Activated CD8-positive, alpha-beta T cell treated with anti-CD3 and anti-CD28 coated beads for 36 hours (primary cell): Measurements from ENCODE around the gene AQP7. TPM values are rescaled to one million over a fixed set of nuclear protein-coding genes. Genes with fewer than 3 reads are reported as not detected.
"Not testable (repeated sequence)": the region's sequence is repeated elsewhere in the genome, so short reads cannot be mapped to it uniquely, and the experiment has no call there.

Experiments used
- ATAC-seq: fragments of 200-7000 bp; cut with Tn5 transposase; one replicate; pipeline ENCODE4 v1.10.0; 2021; ENCODE audit warnings: mild to moderate bottlenecking, moderate library complexity
- CTCF ChIA-PET: fragments of 350-600 bp; sonication (Branson Sonifier 250); formaldehyde crosslinking; loops from one replicate; lab custom pipeline; 2021; ENCODE audit warnings: antibody characterized with exemption; lab: Charles Lee
- POLR2A ChIA-PET: fragments of 350-600 bp; sonication (Branson Sonifier 250); formaldehyde crosslinking; loops from one replicate; lab custom pipeline; 2021; ENCODE audit warnings: antibody characterized with exemption; lab: Charles Lee
- DNase-seq: peaks from one replicate; pipeline ENCODE4 v3.0.0-alpha.2; 2020
- H3K27ac Mint-ChIP-seq: one replicate; pipeline ENCODE4 v1.8.0; 2021; ENCODE audit warnings: mild to moderate bottlenecking, mixed read lengths
- H3K27me3 Mint-ChIP-seq: one replicate; pipeline ENCODE4 v1.8.0; 2021; ENCODE audit warnings: mixed read lengths
- H3K36me3 Mint-ChIP-seq: one replicate; pipeline ENCODE4 v1.8.0; 2021; ENCODE audit warnings: low read depth, mixed read lengths
- H3K4me1 Mint-ChIP-seq: one replicate; pipeline ENCODE4 v1.8.0; 2021; ENCODE audit warnings: low read depth, mixed read lengths
- H3K4me3 Mint-ChIP-seq: one replicate; pipeline ENCODE4 v1.8.0; 2021; ENCODE audit warnings: mild to moderate bottlenecking, moderate library complexity, mixed read lengths
- H3K9me3 Mint-ChIP-seq: one replicate; pipeline ENCODE4 v1.8.0; 2021; ENCODE audit warnings: mixed read lengths
- intact Hi-C: fragments of 100-400 bp; cut with micrococcal nuclease; formaldehyde crosslinking; loops from one replicate; pipeline ENCODE4 v1.10.0; 2022
- total RNA-seq, 2 experiments: library from RNA; stranded (reverse); gene quantifications; one replicate each; pipeline ENCODE4 v1.2.3, GENCODE V29; 2021
- TF ChIP-seq, protein P1 (sequence below): fragments of 200-600 bp; IDR thresholded peaks from one replicate; pipeline ENCODE4 v1.8.0; 2022; ENCODE audit warnings: antibody characterized with exemption, mild to moderate bottlenecking

Gene AQP7
- total RNA-seq: not detected

GRCh38 chr9:33402371-33402770 lies at the start of gene AQP7:
Gene AQP7 (minus strand): TSS chr9:33402568. CDS start chr9:33401262, 1,306 bp downstream.
- H3K36me3 Mint-ChIP-seq, POLR2A ChIA-PET, DNase-seq, H3K4me1 Mint-ChIP-seq, H3K27me3 Mint-ChIP-seq, H3K4me3 Mint-ChIP-seq, H3K27ac Mint-ChIP-seq, ATAC-seq, H3K9me3 Mint-ChIP-seq: not testable (repeated sequence)
- intact Hi-C loops: loop anchor here (5.0 kb wide), 1 partner anchor 65 kb away; no protein-coding TSS in a partner anchor
- CTCF ChIA-PET: interaction anchor here (1.5 to 4.4 kb wide), 7 partner anchors 13 to 72 kb away, joined by 5 to 81 read pairs (median 12); partner anchors contain the start of gene NOL6

DNA sequence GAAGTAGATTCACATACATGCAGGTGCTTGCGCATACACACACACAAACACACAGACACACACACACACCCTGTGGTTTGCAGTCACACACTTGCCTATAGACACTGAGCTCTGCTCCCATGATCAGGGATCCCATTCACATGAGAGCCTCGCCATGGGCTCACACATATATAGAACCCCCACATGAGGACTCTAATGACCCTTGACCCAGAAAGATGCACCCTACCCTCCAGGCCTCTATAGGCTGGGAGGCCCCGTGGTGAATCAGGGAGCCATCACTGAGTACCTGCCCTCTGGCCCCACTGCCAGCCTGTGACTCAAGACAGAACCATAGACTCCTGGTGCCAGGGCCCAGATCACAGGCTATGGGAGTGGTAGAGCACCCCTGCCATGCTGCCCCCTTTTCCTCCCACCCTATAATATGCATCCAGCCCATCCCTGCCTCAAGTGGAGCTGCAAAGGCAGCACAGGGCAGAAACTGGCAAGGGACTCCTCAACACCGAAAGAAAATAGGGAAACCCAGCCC lies 48.3 kb upstream of the AQP7 start:
- Mint-ChIP-seq H3K27ac (no peak overlapping the region), H3K27me3 (no peaks in the 10 kb centered on the region), H3K4me1 (peaks cover 58% of the 10 kb centered on the region), H3K4me3 (no peak overlapping the region), H3K9me3 (no peaks in the 10 kb centered on the region), H3K36me3 (no peaks in the 10 kb centered on the region)
- DNase-seq: no peak
- TF ChIP-seq, protein P1, sequence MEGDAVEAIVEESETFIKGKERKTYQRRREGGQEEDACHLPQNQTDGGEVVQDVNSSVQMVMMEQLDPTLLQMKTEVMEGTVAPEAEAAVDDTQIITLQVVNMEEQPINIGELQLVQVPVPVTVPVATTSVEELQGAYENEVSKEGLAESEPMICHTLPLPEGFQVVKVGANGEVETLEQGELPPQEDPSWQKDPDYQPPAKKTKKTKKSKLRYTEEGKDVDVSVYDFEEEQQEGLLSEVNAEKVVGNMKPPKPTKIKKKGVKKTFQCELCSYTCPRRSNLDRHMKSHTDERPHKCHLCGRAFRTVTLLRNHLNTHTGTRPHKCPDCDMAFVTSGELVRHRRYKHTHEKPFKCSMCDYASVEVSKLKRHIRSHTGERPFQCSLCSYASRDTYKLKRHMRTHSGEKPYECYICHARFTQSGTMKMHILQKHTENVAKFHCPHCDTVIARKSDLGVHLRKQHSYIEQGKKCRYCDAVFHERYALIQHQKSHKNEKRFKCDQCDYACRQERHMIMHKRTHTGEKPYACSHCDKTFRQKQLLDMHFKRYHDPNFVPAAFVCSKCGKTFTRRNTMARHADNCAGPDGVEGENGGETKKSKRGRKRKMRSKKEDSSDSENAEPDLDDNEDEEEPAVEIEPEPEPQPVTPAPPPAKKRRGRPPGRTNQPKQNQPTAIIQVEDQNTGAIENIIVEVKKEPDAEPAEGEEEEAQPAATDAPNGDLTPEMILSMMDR: no peak
- intact Hi-C loops: loop anchor here (5.0 kb wide), 1 partner anchor 33 kb away; no protein-coding TSS in a partner anchor
- POLR2A ChIA-PET: interaction anchor here (1.1 to 1.2 kb wide), 3 partner anchors 8 to 23 kb away, joined by 3 read pairs; no protein-coding TSS in a partner anchor
- no peak for ATAC-seq
- CTCF ChIA-PET: interaction anchor here (0.6 to 5.4 kb wide), 6 partner anchors 7 to 48 kb away, joined by 3 to 83 read pairs (median 19); partner anchors contain the start of genes AQP7 and NOL6

DNA sequence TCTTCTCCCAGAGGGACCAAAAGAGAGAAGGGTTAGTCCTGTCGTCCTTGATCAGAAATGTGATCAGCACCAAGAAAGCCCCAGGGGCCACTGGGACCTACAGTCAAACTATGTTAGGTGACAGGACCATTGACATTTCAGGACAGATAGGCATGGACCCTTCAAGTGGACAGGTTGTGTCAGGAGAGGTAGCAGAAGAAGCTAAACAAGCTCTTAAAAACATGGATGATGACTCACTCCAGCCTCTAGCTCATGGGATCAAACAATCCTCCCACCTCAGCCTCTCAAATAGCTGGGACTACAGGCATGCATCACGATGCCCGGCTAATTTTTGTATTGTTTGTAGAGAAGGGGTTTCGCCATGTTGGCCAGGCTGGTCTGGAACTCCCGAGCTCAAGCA lies 47.3 kb upstream of the AQP7 start:
- POLR2A ChIA-PET: interaction anchor here (0.9 to 1.6 kb wide), 4 partner anchors 9 to 78 kb away, joined by 3 to 4 read pairs (median 3); no protein-coding TSS in a partner anchor
- no peak for ATAC-seq
- no peaks in the 10 kb centered on the region for H3K27me3 Mint-ChIP-seq
- TF ChIP-seq, protein P1: no peak
- no peak overlapping the region for H3K4me3 Mint-ChIP-seq
- H3K36me3 Mint-ChIP-seq: no peaks in the 10 kb centered on the region
- intact Hi-C loops: loop anchor here (5.0 kb wide), 1 partner anchor 32 kb away; no protein-coding TSS in a partner anchor
- peaks cover 62% of the 10 kb centered on the region for H3K4me1 Mint-ChIP-seq
- no peak for DNase-seq
- CTCF ChIA-PET: interaction anchor here (1.1 to 6.9 kb wide), 6 partner anchors 8 to 75 kb away, joined by 3 to 48 read pairs (median 16); partner anchors contain the start of gene AQP7
- no peak overlapping the region for H3K27ac Mint-ChIP-seq
- H3K9me3 Mint-ChIP-seq: no peaks in the 10 kb centered on the region

DNA sequence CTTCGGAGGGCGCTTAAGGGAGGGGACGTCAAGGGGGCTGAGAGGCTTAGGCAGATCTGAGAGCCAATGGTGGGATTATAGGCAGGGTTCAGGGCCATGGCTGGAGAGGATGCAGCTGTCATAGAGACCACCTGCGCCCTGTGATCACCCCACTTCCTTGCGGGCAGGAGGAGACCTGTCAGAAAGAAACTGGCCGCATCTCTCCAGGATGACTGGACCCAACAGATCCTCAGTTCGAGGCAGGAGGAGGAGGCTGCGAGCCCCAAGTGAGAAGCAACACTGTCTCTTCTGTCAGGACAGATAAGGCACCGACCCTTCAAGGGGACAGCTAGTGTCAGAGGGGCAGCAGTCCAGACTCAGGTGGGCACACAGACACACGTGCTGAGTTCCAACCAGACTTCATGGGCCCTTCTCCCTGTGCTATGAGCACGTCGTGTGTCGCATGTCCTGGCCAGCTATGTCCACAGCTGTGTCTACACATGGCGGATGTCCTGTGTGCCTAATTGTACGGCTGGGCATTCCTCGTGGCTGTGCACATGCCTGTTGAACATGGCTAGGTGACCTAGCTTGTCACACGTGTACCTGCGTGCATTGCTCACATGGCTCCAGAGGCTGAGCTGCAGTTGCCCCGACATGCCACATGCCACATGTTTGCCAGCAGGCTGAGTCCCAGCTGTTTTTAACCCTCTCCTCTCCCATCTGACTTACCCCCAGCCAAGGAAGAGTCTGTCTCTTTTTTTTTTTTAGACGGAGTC lies 45.6 kb upstream of the AQP7 start:
- DNase-seq (peak; percentile 50), ATAC-seq (peak; percentile 3)
- peak overlapping the region; percentile 80 for H3K27ac Mint-ChIP-seq
- peaks cover 47% of the 10 kb centered on the region for H3K4me1 Mint-ChIP-seq
- TF ChIP-seq, protein P1: no peak
- POLR2A ChIA-PET: interaction anchor here (0.5 to 2.6 kb wide), 9 partner anchors 10 to 526 kb away, joined by 3 to 15 read pairs (median 4); partner anchors contain the start of gene NOL6
- H3K36me3 Mint-ChIP-seq: no peaks in the 10 kb centered on the region
- intact Hi-C loops: loop anchor here (2.0 kb wide), 1 partner anchor 15 kb away; no protein-coding TSS in a partner anchor
- peak overlapping the region; percentile 66 for H3K4me3 Mint-ChIP-seq
- CTCF ChIA-PET: interaction anchor here (0.7 to 6.9 kb wide), 9 partner anchors 10 to 274 kb away, joined by 3 to 48 read pairs (median 20); partner anchors contain the start of gene NOL6
- no peaks in the 10 kb centered on the region for H3K27me3 Mint-ChIP-seq
- no peaks in the 10 kb centered on the region for H3K9me3 Mint-ChIP-seq
